G401.6 (cell line): ENCODE data around the gene SPTLC2.
A peak's percentile ranks its signal among the peaks of the same experiment; 100 is the strongest.

ENCODE experiments used
- FAIRE-seq: peaks from 2 replicates; lab custom pipeline; 2012; peaks lifted over from hg19 to GRCh38; lab: Jason Lieb, UNC

SPTLC2 gene

DNA sequence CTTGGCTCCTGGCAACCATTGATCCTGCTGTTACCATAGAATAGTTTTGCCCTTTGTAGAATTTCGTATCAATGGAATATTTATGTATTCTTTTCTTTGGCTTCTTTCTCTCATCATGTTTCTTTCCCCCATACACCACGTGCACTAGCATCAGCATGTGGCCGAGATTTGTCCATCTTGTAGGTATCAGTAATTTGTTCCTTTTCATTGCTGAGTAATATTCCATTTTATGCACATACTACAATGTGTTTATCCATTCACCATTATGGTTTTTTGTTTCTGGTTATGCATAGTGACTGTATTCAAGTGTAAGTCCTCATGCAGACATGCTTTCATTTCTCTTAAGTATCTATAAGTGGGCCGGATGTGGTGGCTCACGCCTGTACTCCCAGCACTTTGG, 113.3 kb downstream of the SPTLC2 start:
- no peak for FAIRE-seq

DNA sequence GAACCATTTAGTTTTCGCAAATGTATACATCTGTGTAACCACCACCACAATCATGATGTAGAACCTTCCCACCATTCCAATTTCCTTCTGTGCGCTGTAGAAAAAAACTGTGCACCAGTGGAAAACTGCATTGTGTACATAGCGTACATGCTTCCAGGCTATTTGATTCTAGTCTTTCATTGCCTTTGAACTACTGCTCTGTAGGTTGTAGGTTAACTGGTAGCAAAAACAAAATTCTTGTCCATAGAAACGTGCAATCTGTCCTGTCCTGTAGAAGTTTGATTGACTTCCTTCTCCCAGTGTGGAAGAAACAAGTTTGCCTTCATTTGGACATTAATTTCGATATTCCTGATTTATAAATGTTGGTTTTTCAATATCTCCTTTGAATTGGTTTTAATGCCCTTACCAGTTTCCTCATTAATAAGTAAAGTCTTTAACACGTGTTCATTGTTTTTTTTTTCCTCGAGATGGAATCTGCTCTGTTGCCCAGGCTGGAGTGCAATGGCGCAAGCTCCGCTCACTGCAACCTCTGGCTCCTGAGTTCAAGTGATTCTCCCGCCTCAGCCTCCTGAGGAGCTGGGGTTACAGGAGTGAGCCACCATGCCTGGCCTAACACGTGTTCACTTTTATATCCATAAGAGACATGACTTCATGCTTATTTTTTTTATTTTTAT, 114.2 kb downstream of the SPTLC2 start:
- FAIRE-seq = peak; percentile 28

DNA sequence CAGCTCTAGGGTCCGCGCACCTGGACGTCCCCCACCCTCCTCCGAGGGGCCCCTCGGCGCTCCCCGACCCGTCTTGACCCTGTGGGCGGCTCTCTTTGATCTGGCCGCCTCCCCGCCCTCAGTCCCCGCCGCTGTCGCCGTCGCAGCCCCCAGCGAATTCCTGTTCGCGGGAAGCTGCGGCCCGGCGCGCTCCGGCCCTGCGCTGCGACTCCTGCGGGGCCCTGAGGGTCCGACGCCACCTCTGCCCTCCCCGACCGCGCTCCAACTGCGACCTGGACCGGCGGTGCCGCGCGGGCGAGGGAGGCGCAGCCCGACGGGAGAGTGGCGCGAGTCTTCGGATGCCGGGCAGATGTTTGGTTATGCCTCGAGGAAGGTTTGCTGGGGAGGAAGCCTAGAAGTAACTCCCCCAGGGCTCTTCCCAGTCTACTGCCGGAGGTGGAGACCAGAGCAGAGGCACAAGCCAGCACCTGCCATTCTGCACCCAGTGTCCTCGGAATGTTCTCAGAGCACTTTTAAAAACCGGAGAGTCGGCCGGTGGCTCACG, 117.4 kb downstream of the SPTLC2 start:
- no peak for FAIRE-seq

DNA sequence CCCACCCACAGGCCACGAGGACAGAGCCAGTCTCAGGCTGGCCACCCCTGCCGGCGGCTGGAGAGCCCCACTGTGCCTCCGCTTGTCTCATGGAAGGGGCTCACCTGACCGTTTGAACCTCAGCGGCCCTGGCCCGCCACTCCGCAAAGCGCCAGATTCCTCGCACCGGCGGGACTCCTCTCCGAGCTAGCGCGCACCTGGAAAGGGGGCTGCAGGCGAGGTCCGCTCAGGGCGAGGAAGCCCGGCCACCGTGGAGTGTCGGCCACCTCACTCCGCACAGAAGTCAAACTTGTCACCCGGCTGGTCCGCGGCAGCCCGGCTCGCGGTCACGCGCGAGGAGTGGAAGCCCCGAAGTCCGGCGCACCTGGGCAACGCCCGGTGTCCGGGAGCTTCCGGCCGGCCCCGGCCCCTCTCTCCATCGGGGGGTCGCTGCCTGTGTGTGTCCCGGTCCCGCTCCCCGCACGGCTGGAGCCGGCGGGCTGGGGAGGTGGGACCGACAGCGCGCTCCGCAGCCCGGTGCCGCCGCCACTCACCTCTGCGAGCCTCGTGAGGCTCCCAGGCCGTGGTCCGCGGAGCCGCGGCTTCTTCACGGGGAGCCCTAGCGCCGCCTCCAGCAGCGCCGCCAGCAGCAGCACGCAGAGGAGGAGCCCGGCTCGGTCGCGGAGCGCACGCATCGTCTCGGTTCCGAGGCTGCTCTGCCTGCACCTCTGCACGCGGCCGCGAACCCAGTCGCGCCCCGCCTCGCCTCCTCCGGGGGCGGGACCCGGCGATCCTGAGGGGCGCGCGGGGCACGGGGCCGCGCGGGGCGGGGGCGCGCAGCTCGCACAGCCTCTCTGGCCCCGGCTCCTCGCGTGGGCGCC, 118.1 kb downstream of the SPTLC2 start, which contains the start of gene ISM2:
TSS of gene ISM2 (minus strand) at position 697 of the 860 bp plus-strand sequence. CDS start at position 674, 23 bp downstream.
- no peak for FAIRE-seq

DNA sequence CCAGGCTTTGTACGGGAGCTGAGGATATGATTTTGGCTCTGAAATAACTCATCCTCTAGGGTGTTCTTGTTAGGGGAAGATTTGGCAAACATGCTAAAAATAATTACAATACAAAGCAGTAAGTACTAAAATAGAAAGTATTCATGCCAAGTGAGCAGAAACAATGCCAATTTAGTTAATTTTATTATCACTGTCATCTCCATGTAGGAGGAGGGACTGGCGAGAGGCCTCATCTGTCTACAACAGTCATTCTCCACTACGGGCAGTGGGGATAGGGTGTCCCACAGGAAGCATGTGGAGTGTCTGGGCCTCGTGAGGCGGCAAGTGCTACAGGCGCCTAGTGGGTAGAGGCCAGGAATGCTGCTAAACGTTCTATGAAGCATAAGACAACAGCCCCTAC, 121.1 kb downstream of the SPTLC2 start:
- FAIRE-seq = no peak

DNA sequence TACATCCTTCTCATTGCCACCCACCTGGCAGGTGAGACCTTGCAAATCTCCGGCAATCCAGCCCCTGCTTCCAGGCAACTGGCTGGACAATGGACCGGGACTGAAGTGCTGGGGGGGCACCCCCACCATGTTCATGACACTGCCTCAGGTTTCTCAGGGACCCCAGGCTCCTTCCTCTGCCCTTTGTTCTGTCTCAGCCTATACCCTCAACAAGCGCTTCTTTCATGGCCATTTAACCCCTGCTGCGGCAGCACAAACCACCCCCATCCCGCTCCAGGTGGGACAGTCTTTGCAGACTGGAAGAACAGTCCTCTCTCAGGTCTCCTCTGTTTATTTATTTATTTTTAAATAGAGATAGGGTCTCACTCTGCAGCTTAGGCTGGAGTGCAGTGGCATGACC, 125.4 kb downstream of the SPTLC2 start:
- FAIRE-seq = no peak

DNA sequence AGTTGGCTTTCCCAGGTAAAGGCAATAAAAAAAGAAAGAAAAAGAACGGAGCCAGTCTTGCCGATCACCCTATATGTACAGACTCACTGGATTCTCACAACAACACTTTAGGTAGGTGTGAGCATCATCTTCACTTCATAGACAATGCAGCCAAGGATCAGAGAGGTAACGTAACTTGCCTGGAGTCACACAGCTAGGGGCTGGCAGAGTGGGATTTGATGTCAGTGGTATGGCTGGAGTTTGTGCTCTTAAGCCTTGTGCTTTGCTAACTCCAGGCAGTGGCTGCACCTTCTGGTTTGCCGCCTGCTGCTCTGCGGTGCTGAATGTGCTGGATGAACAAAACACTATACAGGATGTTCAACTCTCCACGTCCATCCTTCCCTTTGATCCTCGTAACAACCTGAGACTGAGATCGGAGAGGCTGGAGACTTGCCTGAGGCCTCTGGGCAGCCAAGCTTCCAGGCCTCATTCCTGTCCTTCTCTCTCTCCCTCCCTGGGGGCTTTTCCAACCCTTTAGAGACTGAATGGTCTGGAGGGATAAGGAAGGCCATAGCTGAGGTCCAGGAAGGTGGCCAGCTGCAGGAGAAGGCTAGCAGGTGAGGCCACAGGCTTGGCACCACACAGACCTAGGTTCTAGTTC, 126.0 kb downstream of the SPTLC2 start:
- FAIRE-seq = no peak

DNA sequence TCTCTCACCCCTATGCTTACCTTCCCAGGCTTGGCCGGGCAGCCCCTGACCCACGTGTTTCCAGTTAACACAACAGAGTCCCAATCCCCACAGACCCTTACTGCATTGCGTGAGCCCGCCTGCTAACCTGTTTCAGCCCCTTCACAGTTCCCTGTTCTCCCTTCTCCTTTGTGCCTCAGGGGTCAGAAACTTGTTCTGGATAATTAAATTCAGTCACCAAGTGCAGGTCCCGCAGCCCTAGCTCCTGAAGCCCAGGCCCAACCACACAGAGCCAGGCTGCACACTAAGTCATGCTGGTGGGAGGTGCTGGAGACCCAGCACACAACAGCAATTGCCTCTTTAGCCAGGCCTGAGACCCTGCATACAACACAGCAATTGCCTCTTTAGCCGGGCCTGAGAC, 127.4 kb downstream of the SPTLC2 start:
- no peak for FAIRE-seq

DNA sequence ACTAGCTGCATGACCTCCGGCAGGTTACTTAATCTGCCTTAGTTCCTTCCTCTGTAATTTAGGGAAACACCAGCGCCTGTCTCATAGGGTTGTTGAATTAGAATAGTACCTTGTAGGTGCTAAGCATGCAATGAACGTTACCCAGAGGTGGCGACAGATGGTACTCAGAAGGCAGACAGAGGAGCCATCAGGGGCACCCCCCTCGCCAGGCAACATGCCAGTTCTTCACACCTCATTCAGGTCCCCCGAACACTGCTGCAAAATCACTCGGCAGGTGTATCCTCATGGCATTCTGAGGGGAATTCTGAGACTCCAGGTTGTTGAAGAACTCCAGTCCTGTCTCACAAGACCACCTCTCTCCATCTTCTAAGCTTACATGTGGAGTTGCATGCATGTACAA, 127.9 kb downstream of the SPTLC2 start:
- FAIRE-seq = no peak

DNA sequence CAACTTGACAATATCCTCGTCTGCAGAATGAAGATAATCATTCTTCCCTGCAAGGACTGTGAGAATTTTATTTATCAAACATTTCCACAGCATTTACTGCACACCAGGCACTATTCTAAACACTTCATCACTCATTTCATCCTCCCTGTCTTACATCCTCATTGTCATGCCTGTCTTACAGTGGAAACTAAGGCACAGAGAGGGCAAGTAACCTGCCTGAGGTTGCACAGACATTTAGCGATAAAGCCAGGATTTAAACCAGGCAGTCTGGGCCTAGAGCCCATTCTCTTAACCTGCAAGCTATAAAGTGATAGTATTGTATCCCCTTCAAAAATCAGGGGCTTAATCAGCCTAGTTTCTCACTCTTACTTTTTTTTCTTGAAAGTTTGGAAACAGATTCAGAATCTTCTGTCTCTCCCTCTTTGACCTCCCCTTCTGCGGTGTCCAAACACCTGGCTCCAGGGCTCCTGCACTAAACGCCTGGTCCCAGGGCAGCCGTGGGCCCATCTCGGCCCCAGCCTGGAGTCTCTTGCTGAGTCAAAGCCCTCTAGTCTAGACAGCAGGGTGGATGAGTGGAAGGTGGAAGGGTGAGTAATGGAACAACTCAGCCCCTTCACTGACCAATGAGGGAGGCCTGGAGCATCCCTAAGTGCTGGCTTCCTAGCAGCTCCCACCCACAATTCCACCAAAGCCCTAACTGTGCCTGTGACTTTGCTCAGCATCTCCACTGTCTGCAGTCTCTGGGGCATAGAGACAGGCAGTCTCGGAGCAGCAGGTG, 130.3 kb downstream of the SPTLC2 start:
- no peak for FAIRE-seq

DNA sequence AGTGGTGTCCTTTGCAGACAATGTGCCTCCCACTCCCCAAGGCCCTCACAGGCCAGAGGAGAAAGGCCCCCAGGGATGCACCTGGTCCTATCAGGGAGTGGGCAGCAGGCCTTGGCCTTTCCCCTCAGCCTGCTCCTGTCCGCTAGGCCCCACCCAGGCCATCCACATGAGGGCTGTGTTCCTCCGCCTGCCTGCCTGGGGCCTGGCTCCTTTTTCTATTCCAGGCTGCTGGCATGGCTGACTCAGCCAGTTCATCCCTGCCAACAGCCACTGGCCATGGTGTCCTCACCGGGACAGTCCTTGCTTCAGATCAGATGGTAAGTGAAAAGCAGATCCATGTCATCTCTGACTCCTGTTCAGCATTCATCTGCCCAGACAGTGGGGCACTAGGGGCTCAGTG, 131.2 kb downstream of the SPTLC2 start:
- no peak for FAIRE-seq

DNA sequence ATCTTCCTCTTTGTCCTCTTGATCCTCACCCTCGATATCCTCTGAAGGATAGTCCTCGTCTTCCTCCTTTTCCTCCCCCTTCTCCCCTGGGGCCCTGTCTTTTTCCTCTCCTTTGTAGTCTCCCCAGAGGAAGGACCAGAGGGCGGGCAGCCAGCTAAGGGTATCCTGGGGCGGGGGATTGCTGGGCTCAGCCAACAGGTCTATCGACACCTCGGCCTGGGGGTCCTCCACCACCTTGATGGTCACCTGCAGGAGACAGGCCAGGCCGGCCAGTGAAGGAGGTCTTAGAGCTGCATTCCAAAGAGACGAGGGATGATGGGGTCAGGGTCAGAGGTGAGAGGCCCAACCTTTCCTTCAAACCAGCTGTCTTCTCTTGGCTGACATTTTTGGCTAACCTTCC, 134.0 kb downstream of the SPTLC2 start:
- no peak for FAIRE-seq

DNA sequence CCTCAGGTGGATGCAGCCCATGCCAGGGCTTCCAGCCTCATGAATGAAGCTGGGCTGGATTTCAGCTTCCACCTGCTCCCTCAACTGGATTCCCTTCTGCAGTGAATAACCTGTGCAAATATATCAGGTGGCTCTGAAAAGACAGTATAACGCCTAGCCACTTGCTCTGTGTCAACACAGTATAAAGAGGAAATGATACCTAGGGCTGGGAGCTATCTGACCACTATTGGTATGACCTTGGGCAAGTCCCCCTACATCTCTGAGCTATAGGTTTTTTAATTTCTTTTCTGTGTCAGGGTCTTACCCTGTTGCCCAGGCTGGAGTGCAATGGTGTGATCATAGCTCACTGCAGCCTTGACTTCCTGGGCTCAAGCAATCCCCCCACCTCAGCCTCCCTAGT, 137.6 kb downstream of the SPTLC2 start:
- no peak for FAIRE-seq

DNA sequence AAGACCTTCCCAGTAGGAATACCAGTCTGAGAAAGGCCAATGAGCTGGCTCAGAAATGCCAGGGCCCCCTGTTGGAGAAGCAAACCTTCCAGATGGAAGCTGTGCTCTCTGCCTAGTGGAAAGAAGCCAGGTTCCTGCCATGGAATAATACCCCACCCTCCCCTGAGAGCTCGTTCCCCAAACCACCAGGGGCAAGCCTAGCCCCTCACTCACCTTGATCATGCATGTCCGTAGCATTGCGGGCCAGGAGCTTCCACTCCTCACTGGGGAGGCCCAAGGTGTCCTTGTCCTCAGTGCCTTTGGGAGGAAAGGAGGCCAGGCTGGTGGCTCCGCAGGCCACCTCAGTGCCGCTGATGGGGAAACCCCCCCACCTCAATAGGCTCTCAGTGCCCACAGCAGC, 138.4 kb downstream of the SPTLC2 start:
- FAIRE-seq = no peak

DNA sequence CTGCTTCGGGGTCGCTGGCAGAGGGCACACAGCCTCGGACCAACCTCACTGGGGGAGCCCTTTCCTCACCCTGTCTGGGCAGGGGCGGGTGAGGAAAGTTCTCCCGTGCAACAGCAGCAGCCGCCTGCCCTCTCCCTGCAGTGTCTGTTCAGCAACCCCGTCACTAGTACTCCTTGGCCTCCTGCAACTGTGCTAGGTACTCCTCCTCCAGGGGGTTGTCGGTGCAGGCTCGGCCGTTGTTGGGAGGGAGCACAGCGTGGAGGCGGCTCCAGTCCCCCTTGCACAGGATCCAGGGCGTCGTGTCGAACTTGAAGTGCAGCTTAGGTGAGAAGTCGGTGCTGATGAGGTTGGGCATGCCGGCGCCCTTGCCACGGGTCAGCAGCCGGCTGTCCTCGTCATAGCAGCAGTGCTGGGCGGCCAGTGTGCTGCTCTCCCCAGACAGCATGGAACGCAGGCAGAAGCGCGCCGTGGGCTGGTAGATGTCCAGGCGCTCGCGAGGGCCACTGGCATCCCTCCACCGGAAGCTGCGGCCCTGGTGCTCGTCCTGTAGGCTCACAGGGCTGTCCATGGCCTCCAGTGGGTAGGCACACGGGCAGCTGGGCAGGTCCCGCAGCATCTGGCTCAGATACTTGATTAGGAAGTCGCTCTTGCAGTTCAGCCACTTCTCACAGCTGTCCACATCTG, 140.9 kb downstream of the SPTLC2 start:
- no peak for FAIRE-seq

DNA sequence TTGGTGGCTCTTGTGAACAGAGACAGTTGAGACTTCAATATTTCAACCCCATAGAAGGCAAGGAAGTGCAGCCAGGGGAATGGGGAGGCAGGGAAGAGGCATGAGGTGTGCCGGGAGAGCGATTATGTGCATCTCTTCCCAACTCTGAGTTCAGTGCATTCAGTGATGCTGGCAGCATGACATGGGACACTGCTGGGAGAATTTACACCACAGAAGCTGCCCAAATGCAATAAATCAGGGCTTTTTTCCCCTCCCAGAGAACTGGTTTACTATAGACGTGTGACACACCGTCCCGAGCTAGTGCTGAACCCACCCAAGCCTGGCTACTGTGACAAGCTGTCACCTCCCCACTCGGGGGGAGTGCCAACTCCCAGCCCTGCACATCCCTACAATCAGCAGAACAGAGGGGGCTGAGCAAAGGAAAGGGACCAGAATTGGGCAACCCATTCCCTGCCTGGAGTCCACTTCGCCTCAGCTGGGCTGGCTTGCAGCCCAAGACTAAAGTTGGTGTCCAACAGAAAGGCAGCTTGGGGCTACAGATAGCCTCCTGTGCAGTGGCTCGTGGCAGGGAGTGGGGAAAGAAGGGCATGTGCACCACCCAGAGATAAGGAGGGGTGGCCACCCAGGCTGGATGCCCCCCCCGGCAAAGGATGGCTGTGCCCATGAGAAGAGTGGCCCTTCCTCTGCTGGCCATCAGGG, 141.8 kb downstream of the SPTLC2 start:
- FAIRE-seq = no peak

DNA sequence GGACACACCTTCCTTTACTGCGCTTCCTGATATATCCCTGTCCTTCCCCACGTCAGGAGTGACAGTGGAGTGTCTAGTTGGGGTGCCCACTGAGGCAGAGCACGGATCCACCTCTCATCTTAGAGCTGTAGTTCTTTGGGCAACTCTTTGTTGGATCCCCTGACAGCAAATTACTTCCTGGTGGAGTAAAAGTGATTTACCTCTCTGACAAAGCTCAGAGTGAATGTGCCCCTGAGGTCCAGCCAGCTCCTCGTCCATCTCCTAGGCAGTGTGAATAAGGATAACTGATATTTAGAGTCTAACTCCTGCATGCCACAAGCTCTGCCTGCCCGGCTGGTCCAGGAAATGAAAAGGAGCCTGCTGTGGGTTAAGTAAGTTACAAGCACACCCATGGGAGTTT, 142.5 kb downstream of the SPTLC2 start:
- no peak for FAIRE-seq

DNA sequence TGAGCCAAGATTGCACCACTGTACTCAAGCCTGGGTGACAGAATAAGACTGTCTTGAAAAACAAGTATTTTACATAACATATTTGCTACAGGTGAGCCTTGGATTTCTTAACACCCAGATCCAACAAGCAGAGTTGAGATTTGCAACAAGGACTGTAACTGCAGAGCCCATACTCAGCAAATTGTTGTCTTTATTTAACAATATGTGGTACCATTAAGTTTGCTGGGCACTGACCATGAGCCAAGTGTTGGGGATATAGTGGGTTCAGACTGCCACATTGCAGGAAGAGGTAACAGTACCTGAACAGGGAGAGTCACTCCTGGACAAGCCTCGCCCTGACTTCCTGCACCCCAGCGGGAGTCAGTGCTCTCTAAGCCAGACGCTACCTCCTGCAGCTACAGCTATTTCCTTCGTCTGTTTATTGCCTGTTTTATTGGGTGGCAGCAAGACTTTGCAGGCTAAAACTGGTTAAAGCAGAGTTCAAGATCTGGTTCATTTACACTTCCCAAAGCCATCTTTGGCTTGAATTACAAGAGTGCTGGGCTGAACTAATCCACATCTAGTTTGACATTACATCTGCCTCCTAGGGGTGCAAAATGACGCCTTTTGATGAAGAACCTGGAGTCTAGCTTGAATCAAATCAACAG, 146.1 kb downstream of the SPTLC2 start:
- FAIRE-seq = no peak

DNA sequence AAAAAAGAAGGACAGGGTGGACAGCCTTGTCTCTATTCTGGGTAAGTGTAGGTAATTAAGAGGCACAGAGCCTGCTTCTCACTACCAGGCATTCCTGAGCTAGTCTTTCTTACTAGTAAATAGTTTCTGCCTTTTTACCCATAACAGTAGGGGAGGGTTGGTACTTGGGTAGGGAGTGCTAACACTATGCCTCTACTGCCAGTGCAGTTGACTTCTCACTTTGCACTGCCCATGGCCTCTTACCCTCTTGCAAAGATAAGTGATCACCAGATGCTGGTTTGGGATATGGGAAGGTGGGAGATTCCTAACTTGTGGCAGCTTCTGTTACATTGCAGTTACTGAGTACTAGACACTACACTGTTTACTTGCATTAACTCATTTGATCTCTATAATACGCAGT, 146.9 kb downstream of the SPTLC2 start:
- no peak for FAIRE-seq

DNA sequence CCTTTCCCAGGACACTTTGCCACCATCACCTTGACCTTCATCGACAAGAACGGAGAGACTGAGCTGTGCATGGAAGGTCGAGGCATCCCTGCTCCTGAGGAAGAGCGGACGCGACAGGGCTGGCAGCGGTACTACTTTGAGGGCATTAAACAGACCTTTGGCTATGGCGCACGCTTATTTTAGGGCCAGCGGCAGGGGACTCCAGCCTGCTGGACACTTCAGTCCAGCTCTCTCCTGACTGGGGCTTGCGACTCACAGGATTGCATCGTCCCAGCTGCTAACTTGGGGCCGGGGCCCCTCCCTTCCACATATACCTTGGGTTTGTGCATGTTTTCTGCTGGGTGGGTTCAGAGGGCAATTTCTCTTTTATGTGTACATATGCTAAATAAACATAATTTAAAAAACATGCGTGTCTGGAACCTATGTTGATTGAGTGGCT, 147.4 kb downstream of the SPTLC2 start:
- no peak for FAIRE-seq
